Esophagus (tissue), 2 donors: ENCODE data around the gene HOXC13. TPM values are rescaled to one million over a fixed set of nuclear protein-coding genes. Genes with fewer than 3 reads are reported as not detected.

Source experiments
- H3K27ac ChIP-seq, 2 donors: one replicate each; pipeline ENCODE4 v1.5.1; 2013; ENCODE audit warnings: low read depth in 2 of 2, mild to moderate bottlenecking in 2 of 2, inconsistent platforms in 1 of 2, low read length in 1 of 2, moderate library complexity in 1 of 2
- H3K27me3 ChIP-seq, 2 donors: one replicate each; pipeline ENCODE4 v1.6.1; 2013; ENCODE audit warnings: low read length in 2 of 2, control low read depth in 1 of 2, mild to moderate bottlenecking in 1 of 2; ENCODE audit not compliant: insufficient read depth in 2 of 2, control insufficient read depth in 1 of 2
- H3K36me3 ChIP-seq, 2 donors: one replicate each; pipeline ENCODE4 v1.6.1; 2013; ENCODE audit warnings: low read length in 1 of 2; ENCODE audit not compliant: control insufficient read depth in 2 of 2, insufficient read depth in 2 of 2
- H3K4me1 ChIP-seq, 2 donors: one replicate each; pipeline ENCODE4 v1.6.1; 2013; ENCODE audit warnings: low read length in 1 of 2; ENCODE audit not compliant: control insufficient read depth in 2 of 2, insufficient read depth in 2 of 2
- H3K4me3 ChIP-seq, 2 donors: one replicate each; pipeline ENCODE4 v1.5.1; 2013; ENCODE audit warnings: low read length in 2 of 2, mild to moderate bottlenecking in 2 of 2, low read depth in 1 of 2, moderate library complexity in 1 of 2
- H3K9me3 ChIP-seq, 2 donors: one replicate each; pipeline ENCODE4 v1.6.1; 2013; ENCODE audit warnings: mild to moderate bottlenecking in 2 of 2, low read depth in 1 of 2, low read length in 1 of 2, moderate library complexity in 1 of 2; ENCODE audit not compliant: control insufficient read depth in 2 of 2, insufficient read depth in 1 of 2
- WGBS, 2 donors: extraction: QIAGEN DNeasy Blood & Tissue Kit; methylation state at CpG; one replicate each; pipeline ENCODE4 v1.1.7; 2013; 5-methylcytosine and 5-hydroxymethylcytosine counted together
- polyA plus RNA-seq, 2 donors: library from polyadenylated mRNA; stranded (reverse); fragments of 200-250 nt; gene quantifications; one replicate each; pipeline ENCODE4 v1.2.3, GENCODE V29; 2013
- donor health status: healthy with polysubstance abuse.
- donor health status: Bipolar disorder and iron deficiency.

The HOXC13 gene
- polyA plus RNA-seq, 2 donors = 0.02 to 0.04 TPM

DNA sequence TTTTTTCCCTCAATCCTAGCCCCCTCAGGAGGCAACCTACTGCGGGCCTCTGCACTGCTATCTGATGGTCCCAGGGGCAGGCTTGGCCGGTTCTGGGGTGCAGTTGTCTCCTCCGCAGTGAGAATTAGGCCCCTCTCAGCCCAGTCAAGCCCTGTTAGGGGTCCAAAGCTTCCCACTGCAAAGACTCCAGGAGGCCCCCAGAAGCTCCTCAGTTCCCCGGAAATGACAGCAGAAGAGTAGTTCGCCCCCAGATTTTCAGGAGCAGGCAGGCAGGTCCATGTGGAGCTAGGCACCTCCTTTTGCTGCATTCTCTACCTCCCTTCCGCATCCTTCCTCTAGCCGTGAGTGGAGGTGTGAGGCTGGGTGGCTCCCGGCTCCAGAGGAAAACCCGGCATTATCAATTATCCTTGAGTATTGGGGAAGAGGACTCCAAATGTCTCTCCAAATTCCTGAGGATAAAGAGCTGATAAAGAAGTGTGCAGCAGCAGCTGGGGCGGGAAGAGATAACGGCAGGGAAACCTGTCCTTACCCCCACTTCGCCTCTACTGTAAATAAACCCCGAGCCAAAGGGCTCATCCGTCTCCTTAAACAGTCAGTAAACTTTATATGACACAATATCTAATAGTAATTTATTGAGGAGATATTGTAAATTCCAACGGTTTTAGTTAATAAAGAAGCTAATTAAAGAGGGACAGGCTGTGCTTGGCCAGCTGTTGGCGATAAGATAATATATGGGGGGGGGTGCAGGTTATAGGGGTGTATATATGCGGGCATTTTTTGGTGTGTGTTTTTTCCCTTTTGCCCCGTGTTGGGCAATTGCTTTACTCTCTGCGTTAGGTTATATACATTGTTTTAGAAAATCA lies 15.4 kb downstream of the HOXC13 start:
- Histone ChIP-seq H3K27me3 (peaks cover 6 to 72% of the 10 kb centered on the region in 2 donors), H3K27ac (no peak overlapping the region), H3K4me1 (peaks cover 0 to 5% of the 10 kb centered on the region in 2 donors), H3K36me3 (no peaks in the 10 kb centered on the region), H3K4me3 (no peak overlapping the region), H3K9me3 (peaks cover 0 to 2% of the 10 kb centered on the region in 2 donors)
- 9 to 11% methylated on average over 19 of the region's 19 CpGs for WGBS, 2 donors

- no peak within 1 kb of the TSS for H3K27ac ChIP-seq
- H3K27me3 ChIP-seq = peaks cover 6 to 74% of the 10 kb centered on the region in 2 donors
- no peak within 1 kb of the TSS for H3K4me3 ChIP-seq
- H3K9me3 ChIP-seq = peaks cover 0 to 2% of the 10 kb centered on the region in 2 donors
- H3K4me1 ChIP-seq = peaks cover 0 to 5% of the 10 kb centered on the region in 2 donors
- H3K36me3 ChIP-seq = no peaks in the 10 kb centered on the region
- 7 to 8% methylated on average over 20 of the region's 20 CpGs for WGBS, 2 donors
Measured at GRCh38 chr12:53954694-53955035, 16.0 kb downstream of the HOXC13 start, which contains the start of gene HOXC12. Gene HOXC12, plus strand, starts transcription at chr12:53954903. Its CDS starts 27 bp downstream, at chr12:53954930.

GRCh38 chr12:53955036-53955775 lies 16.6 kb downstream of the HOXC13 start:
- Histone ChIP-seq H3K27me3 (peaks cover 5 to 76% of the 10 kb centered on the region in 2 donors), H3K9me3 (peaks cover 0 to 2% of the 10 kb centered on the region in 2 donors), H3K36me3 (no peaks in the 10 kb centered on the region), H3K4me1 (peaks cover 0 to 5% of the 10 kb centered on the region in 2 donors), H3K27ac (no peak overlapping the region), H3K4me3 (no peak overlapping the region)
- 9 to 11% methylated on average over 68 to 86 of the region's 86 CpGs for WGBS, 2 donors

DNA sequence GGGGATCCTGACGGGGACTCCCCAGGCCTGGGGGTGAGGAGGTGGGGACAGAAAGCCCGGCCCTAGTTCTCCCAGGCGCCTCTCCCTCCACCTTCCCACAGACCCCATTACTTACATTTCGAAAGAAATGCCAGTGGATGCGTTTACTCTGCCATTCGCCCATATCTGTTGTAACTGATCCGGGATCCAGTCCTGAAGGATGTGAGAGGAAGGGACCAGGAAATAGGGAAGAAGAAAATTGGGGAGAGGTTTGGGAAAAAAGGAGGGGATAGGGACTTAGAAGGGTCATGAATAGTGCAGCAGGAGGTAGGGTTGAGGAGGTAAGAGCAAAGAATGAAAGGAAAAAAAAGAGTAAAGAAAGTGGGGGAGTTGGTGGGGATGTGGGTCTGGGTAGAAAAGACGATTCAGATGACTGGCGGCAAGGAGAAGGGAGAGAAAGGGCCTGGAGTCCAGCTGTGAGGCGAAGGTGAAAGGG lies 17.2 kb downstream of the HOXC13 start:
- WGBS, 2 donors = 9 to 11% methylated on average over 10 of the region's 10 CpGs
- no peaks in the 10 kb centered on the region for H3K36me3 ChIP-seq
- no peak overlapping the region for H3K27ac ChIP-seq
- H3K9me3 ChIP-seq = peaks cover 0 to 2% of the 10 kb centered on the region in 2 donors
- peaks cover 0 to 5% of the 10 kb centered on the region in 2 donors for H3K4me1 ChIP-seq
- H3K27me3 ChIP-seq = peaks cover 7 to 77% of the 10 kb centered on the region in 2 donors
- H3K4me3 ChIP-seq = no peak overlapping the region

DNA sequence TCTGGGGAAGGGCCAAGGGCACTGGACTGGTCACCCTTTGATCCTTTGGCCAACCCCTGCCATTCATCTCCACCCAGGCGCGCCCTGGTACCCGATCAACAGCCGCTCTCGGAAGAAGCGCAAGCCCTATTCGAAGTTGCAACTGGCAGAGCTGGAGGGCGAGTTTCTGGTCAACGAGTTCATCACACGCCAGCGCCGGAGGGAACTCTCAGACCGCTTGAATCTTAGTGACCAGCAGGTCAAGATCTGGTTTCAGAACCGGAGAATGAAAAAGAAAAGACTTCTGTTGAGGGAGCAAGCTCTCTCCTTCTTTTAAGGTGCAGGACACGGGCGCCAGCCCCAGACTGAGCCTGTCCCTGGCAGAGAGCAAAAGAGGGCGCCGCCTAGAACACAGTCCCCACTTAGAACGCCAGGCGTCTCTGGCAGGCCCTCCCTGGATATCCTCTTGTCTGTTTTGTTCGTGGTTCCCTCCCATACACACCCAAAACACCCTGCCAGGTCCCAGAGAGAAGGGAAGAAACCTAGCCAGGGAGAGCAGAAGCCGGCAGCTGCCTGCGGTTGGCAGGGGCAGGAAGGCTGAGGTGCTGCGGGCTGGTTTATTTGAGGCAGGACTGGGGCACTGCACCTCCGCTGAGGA lies 17.7 kb downstream of the HOXC13 start:
- Histone ChIP-seq H3K9me3 (peaks cover 0 to 2% of the 10 kb centered on the region in 2 donors), H3K27ac (no peak overlapping the region), H3K4me3 (no peak overlapping the region), H3K36me3 (no peaks in the 10 kb centered on the region), H3K4me1 (peaks cover 0 to 10% of the 10 kb centered on the region in 2 donors), H3K27me3 (peaks cover 9 to 80% of the 10 kb centered on the region in 2 donors)
- 4 to 6% methylated on average over 25 of the region's 25 CpGs for WGBS, 2 donors

DNA sequence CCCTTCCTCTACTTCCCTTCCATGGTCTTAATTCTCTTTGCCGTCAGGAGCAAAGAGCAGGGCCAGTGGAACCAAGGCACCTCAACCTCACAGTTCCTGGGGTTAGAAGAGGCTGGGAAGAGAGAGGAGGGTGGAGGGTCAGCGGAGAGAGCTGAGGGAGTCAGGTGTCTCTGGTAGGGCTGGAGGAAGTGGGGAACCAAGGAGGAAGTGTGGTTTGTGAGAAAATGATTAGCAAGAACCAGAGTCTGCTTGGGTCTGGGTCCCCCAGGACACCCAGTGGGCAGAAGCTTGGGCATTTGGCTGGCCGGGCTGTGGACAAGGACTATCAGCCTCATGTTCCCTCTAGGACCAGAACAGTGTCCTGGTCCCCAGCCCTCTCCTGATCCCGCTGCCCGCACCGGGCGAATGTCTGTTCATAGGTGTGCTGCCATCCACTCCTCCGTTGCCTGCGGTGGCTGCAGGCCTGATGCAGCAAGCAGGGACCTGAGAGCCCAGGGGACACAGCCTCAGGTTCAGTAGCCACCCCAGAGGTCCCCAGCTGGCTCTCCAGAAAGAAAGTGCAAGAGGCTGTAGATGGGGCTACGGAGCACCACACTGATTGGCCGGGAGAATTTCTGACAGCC lies 18.4 kb downstream of the HOXC13 start:
- Histone ChIP-seq H3K27ac (no peak overlapping the region), H3K4me1 (peaks cover 0 to 11% of the 10 kb centered on the region in 2 donors), H3K9me3 (peaks cover 0 to 2% of the 10 kb centered on the region in 2 donors), H3K27me3 (peaks cover 14 to 80% of the 10 kb centered on the region in 2 donors), H3K4me3 (no peak overlapping the region), H3K36me3 (no peaks in the 10 kb centered on the region)
- 13 to 18% methylated on average over 11 of the region's 11 CpGs for WGBS, 2 donors

GRCh38 chr12:53958128-53958527 lies 19.5 kb downstream of the HOXC13 start:
- WGBS, 2 donors = 23 to 32% methylated on average over 3 of the region's 3 CpGs
- peaks cover 15 to 73% of the 10 kb centered on the region in 2 donors for H3K27me3 ChIP-seq
- no peaks in the 10 kb centered on the region for H3K36me3 ChIP-seq

DNA sequence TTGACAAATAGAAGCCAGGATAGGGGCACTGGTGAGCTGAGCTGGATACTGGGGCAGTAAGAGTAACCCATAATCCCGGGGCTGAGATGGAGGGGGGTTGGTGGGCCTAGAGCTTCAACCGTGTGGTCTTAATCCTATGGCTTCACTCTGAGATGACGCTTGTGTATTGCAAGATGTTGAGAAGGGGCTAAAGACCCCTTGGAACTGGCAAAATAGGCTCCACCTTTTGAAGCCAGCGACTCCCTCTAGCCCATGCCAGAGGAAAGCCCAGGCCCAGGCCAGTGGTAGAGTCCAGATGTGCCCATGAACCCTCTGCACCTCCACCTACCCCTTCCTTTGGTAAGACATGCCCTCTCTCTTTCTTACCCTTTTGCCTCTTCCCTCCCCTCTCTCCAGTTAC lies 20.7 kb downstream of the HOXC13 start:
- H3K9me3 ChIP-seq = peaks cover 0 to 2% of the 10 kb centered on the region in 2 donors
- peaks cover 15 to 69% of the 10 kb centered on the region in 2 donors for H3K27me3 ChIP-seq
- H3K4me3 ChIP-seq = no peak overlapping the region
- H3K27ac ChIP-seq = no peak overlapping the region
- 10 to 11% methylated on average over 4 of the region's 4 CpGs for WGBS, 2 donors
- H3K4me1 ChIP-seq = peaks cover 0 to 11% of the 10 kb centered on the region in 2 donors
- no peaks in the 10 kb centered on the region for H3K36me3 ChIP-seq

More at GRCh38 chr12:53958128-53958527, 19.5 kb downstream of the HOXC13 start:
- H3K27ac ChIP-seq = no peak overlapping the region
- H3K4me3 ChIP-seq = no peak overlapping the region
- H3K9me3 ChIP-seq = peaks cover 0 to 2% of the 10 kb centered on the region in 2 donors
- peaks cover 0 to 11% of the 10 kb centered on the region in 2 donors for H3K4me1 ChIP-seq
